Measurements from ENCODE around the gene CTBP2. TPM values are rescaled to one million over a fixed set of nuclear protein-coding genes. Genes with fewer than 3 reads are reported as not detected.
A peak's percentile ranks its signal among the peaks of the same experiment; 100 is the strongest.

CTBP2 gene
- total RNA-seq, 1 donor from 2014 or later = 90.6 TPM

DNA sequence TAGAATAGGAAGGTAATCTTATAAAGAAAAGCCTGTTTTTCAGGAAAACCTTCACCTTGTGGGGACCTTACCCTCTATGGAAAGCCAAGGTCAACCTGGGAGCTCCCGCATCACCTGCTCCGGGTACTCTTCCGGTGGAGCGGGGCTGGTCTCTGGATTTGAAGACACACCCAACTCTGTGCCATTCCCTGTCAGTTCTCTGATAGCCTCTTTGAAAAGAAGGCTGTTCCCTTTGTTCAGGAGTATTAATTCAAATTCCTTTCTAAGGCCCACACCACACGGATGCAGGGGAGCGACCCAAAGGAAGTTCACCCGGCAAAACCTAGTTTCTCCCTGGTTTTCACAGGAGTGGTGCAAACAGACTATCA is 10.7 kb downstream of the CTBP2 start:
- peak; percentile 33 for DNase-seq (ENCODE audit: low spot score)
- peak overlapping the region; percentile 94 for H3K27ac Mint-ChIP-seq (ENCODE audit: unreplicated experiment)
- H3K9me3 Mint-ChIP-seq (ENCODE audit: low read depth) = no peaks in the 10 kb centered on the region
- H3K4me1 Mint-ChIP-seq (ENCODE audit: low read depth) = peaks cover 85% of the 10 kb centered on the region
- peaks cover 2% of the 10 kb centered on the region for H3K36me3 Mint-ChIP-seq (ENCODE audit: low read depth)
- H3K27me3 Mint-ChIP-seq (ENCODE audit: low read depth) = no peaks in the 10 kb centered on the region
- TF ChIP-seq, protein P1, sequence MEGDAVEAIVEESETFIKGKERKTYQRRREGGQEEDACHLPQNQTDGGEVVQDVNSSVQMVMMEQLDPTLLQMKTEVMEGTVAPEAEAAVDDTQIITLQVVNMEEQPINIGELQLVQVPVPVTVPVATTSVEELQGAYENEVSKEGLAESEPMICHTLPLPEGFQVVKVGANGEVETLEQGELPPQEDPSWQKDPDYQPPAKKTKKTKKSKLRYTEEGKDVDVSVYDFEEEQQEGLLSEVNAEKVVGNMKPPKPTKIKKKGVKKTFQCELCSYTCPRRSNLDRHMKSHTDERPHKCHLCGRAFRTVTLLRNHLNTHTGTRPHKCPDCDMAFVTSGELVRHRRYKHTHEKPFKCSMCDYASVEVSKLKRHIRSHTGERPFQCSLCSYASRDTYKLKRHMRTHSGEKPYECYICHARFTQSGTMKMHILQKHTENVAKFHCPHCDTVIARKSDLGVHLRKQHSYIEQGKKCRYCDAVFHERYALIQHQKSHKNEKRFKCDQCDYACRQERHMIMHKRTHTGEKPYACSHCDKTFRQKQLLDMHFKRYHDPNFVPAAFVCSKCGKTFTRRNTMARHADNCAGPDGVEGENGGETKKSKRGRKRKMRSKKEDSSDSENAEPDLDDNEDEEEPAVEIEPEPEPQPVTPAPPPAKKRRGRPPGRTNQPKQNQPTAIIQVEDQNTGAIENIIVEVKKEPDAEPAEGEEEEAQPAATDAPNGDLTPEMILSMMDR (IDR thresholded peaks at IDR 0.05) = no peak
- H3K4me3 Mint-ChIP-seq (ENCODE audit: unreplicated experiment) = no peak overlapping the region

DNA sequence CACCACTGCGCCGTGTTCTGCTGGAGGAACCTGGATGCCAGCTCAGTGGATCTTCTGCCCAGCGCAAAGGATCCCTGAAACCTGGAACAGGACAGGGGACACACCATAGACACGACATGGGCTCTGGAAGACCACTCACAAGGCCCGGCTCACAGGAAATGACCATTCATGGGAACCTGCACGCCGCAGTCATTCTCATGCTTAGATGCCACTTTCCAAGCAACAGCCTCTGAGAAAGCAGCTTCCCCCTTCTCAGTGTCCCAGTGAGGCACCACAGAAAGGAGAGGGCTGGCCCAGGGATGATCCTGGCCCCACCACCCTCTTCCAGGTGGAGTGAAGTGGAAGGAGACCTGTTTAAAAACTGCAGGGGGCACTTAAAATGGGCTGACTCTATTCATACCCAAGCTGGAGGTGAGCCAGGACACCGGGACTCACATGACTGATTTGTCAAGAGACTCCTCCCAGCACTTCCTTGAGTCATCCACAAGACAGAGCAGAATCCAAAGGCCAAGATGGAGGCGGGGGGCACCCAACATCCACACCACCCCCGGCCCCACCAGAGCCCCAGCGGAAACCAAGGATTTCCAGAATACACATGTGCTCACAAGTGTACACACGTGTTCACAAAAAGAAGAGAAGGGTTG is 11.2 kb downstream of the CTBP2 start:
- Mint-ChIP-seq H3K4me3 (ENCODE audit: unreplicated experiment) (no peak overlapping the region), H3K36me3 (ENCODE audit: low read depth) (peaks cover 2% of the 10 kb centered on the region), H3K9me3 (ENCODE audit: low read depth) (no peaks in the 10 kb centered on the region), H3K27me3 (ENCODE audit: low read depth) (no peaks in the 10 kb centered on the region), H3K27ac (ENCODE audit: unreplicated experiment) (peak overlapping the region; percentile 94), H3K4me1 (ENCODE audit: low read depth) (peaks cover 85% of the 10 kb centered on the region)
- TF ChIP-seq, protein P1 (IDR thresholded peaks at IDR 0.05) = no peak
- DNase-seq (ENCODE audit: low spot score) = peak; percentile 43

- peak overlapping the region; percentile 94 for H3K27ac Mint-ChIP-seq (ENCODE audit: unreplicated experiment)
- no peaks in the 10 kb centered on the region for H3K9me3 Mint-ChIP-seq (ENCODE audit: low read depth)
- no peaks in the 10 kb centered on the region for H3K27me3 Mint-ChIP-seq (ENCODE audit: low read depth)
- peaks cover 83% of the 10 kb centered on the region for H3K4me1 Mint-ChIP-seq (ENCODE audit: low read depth)
- H3K36me3 Mint-ChIP-seq (ENCODE audit: low read depth) = peaks cover 2% of the 10 kb centered on the region
- TF ChIP-seq, protein P1 (IDR thresholded peaks at IDR 0.05) = no peak
- no peak overlapping the region for H3K4me3 Mint-ChIP-seq (ENCODE audit: unreplicated experiment)
- DNase-seq (ENCODE audit: low spot score) = no peak
Measured at GRCh38 chr10:125148528-125148927, 11.8 kb downstream of the CTBP2 start.

DNA sequence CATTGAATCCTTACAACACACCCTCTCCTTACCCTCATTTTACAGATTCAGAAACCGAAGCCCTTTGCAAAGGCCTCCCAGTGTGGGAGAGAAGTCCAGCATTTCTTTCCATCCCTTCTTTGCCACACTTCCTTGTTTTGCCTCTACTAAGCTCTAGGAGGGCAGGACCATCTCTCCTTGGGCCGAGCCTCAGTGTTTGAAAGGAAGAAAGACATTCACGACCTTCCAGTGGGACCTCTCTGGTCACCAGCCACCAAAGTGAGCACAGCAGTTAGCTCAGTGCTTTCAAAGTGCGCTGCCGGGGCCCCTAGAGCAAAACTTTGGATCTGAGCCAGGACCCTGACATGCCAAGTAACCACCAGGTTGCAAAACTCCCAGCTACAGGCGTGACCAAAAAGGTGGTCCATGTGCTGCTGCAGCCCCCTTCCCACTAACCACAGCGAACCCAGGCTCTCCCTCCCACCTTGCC is 12.4 kb downstream of the CTBP2 start:
- no peaks in the 10 kb centered on the region for H3K27me3 Mint-ChIP-seq (ENCODE audit: low read depth)
- peak; percentile 40 for DNase-seq (ENCODE audit: low spot score)
- H3K36me3 Mint-ChIP-seq (ENCODE audit: low read depth) = peaks cover 2% of the 10 kb centered on the region
- TF ChIP-seq, protein P1 (IDR thresholded peaks at IDR 0.05) = no peak
- H3K27ac Mint-ChIP-seq (ENCODE audit: unreplicated experiment) = peak overlapping the region; percentile 94
- H3K4me3 Mint-ChIP-seq (ENCODE audit: unreplicated experiment) = peak overlapping the region; percentile 41
- H3K9me3 Mint-ChIP-seq (ENCODE audit: low read depth) = no peaks in the 10 kb centered on the region
- H3K4me1 Mint-ChIP-seq (ENCODE audit: low read depth) = peaks cover 78% of the 10 kb centered on the region

- TF ChIP-seq, protein P1 (IDR thresholded peaks at IDR 0.05) = no peak
- peak overlapping the region; percentile 50 for H3K4me3 Mint-ChIP-seq (ENCODE audit: unreplicated experiment)
- peaks cover 70% of the 10 kb centered on the region for H3K4me1 Mint-ChIP-seq (ENCODE audit: low read depth)
- no peaks in the 10 kb centered on the region for H3K9me3 Mint-ChIP-seq (ENCODE audit: low read depth)
- H3K36me3 Mint-ChIP-seq (ENCODE audit: low read depth) = peaks cover 2% of the 10 kb centered on the region
- peak; percentile 54 for DNase-seq (ENCODE audit: low spot score)
- H3K27ac Mint-ChIP-seq (ENCODE audit: unreplicated experiment) = peak overlapping the region; percentile 94
- no peaks in the 10 kb centered on the region for H3K27me3 Mint-ChIP-seq (ENCODE audit: low read depth)
Measured at GRCh38 chr10:125146791-125147579, 13.4 kb downstream of the CTBP2 start.
